Stomach (tissue), 4 donors: Measurements from ENCODE around the gene SLC7A9.

Experiments used
- EP300 ChIP-seq: sonication (generic); formaldehyde crosslinking; IDR thresholded peaks from one replicate; pipeline ENCODE4 v1.6.1; 2017; ENCODE audit warnings: antibody characterized with exemption
- TF ChIP-seq, protein P1 (sequence below), 7 experiments: fragments of 450-650 bp in 4 of 7; fragments of 200-600 bp in 3 of 7; sonication (generic) in 3 of 7; IDR thresholded peaks; one replicate each; pipeline ENCODE4 v1.5.1; 2016 to 2019; ENCODE audit warnings: antibody characterized with exemption in 7 of 7, control low read depth in 2 of 7, mild to moderate bottlenecking in 1 of 7

DNA sequence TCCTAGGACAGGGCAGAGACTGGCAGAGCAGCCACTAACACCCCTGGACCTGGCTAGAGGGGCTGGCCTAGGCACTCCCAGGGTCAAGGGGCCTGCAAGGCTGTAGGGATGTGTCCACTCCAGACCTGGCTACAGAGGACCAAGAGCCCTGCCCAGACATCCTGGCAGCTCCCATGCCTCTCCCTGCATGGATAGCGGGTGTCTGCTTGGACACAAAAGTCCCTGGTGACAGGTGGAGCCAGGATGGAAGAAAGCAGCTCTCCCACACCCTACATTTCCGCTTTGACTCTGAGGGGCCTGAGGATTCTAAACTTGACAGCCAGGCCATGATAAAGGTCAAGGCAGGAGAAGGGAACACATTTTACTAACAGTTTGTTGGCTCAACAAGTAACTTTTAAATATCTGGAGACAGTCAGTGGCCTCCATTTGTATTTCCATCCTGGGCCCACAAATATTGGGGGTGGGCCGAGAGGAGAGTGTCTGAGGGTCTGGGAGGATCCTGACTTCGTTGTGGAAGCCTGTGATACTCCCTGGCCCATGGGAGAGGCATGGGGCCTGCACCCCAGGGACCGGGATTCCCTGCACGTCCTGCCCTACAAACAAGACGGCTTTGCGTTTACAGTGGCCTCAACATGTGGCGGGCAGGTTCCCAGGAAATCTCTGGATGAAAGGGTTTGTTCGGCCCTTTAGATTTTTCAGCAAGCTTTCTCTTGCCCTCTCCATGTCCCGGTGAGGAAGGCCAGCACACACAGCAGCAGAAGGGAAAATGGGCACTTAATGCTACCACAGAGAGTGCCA, 19.8 kb upstream of the SLC7A9 start:
- TF ChIP-seq EP300: no peak
- TF ChIP-seq, protein P1, sequence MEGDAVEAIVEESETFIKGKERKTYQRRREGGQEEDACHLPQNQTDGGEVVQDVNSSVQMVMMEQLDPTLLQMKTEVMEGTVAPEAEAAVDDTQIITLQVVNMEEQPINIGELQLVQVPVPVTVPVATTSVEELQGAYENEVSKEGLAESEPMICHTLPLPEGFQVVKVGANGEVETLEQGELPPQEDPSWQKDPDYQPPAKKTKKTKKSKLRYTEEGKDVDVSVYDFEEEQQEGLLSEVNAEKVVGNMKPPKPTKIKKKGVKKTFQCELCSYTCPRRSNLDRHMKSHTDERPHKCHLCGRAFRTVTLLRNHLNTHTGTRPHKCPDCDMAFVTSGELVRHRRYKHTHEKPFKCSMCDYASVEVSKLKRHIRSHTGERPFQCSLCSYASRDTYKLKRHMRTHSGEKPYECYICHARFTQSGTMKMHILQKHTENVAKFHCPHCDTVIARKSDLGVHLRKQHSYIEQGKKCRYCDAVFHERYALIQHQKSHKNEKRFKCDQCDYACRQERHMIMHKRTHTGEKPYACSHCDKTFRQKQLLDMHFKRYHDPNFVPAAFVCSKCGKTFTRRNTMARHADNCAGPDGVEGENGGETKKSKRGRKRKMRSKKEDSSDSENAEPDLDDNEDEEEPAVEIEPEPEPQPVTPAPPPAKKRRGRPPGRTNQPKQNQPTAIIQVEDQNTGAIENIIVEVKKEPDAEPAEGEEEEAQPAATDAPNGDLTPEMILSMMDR (IDR thresholded peaks at IDR 0.05): no peak
